ENCODE results near the gene ANKH.
"Not testable (repeated sequence)": the region's sequence is repeated elsewhere in the genome, so short reads cannot be mapped to it uniquely, and the experiment has no call there.

Gene ANKH

DNA sequence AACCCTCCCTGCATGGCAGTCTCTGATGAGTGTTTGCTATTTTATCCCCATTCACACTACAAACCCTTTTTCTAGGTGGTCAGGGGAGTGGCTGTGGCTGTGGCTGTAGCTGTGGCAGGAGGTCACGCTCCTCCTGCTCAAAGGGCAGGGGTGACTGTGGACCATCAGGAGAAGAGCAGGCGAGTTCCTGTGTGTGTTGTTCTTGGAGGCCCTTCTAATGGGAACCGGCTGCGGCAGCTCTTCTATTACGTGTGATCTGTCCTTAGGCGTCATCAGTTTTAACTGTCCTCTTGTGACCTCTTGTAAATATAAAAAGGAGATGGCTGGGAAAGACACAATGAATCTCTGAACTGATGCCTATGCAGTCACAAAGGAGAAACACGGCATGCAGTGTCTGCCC is 65.1 kb downstream of the ANKH start:
- DNase-seq (ENCODE audit: low read depth), result peak; percentile 90
- TF ChIP-seq, protein P1, sequence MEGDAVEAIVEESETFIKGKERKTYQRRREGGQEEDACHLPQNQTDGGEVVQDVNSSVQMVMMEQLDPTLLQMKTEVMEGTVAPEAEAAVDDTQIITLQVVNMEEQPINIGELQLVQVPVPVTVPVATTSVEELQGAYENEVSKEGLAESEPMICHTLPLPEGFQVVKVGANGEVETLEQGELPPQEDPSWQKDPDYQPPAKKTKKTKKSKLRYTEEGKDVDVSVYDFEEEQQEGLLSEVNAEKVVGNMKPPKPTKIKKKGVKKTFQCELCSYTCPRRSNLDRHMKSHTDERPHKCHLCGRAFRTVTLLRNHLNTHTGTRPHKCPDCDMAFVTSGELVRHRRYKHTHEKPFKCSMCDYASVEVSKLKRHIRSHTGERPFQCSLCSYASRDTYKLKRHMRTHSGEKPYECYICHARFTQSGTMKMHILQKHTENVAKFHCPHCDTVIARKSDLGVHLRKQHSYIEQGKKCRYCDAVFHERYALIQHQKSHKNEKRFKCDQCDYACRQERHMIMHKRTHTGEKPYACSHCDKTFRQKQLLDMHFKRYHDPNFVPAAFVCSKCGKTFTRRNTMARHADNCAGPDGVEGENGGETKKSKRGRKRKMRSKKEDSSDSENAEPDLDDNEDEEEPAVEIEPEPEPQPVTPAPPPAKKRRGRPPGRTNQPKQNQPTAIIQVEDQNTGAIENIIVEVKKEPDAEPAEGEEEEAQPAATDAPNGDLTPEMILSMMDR (IDR thresholded peaks at IDR 0.05; ENCODE audit: control insufficient read depth, insufficient read depth, low read depth, low read length, missing control alignments), result no peak
- H3K4me3 ChIP-seq (ENCODE audit: control insufficient read depth, low read depth, low read length), result no peak overlapping the region

DNA sequence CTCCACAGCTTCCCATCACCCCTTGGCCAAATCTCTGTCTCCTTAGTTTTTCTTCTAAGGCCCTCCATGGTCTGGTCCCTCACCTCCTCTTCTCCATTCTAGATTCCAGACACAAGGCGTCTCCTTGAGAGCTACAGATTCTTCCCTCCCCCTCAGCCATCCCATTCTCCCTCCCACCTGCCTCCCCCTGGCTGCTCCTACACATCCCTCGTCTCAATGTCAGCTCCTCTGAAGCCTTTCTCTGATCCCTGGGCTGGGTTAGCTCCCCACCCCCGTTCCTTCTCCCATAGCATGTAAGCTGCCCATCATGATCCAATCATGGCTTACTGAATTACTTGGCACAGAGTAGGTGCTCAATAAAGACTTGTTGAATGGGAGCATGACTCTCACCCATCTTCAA is 69.0 kb downstream of the ANKH start:
- TF ChIP-seq, protein P1 (IDR thresholded peaks at IDR 0.05; ENCODE audit: control insufficient read depth, insufficient read depth, low read depth, low read length, missing control alignments), result no peak
- no peak overlapping the region for H3K4me3 ChIP-seq (ENCODE audit: control insufficient read depth, low read depth, low read length)
- no peak for DNase-seq (ENCODE audit: low read depth)

DNA sequence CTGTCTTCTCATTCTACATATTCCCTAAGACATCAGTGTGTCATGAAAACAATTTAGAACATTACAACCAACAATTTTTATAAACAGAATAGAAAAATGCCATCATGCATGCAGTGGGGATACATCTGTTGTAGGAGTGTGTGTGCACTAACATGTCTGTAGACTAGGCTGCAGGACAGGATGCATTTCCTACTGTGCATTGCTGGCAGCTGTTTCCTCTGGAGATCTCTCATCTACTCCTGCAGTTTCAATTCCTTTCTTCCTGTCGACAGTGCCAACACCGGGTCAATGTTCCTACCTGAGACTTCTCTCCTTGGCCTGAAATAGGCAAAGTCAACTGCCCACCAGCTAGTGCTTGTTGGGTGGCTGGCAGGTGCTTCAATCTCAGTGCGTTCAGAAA is 69.8 kb downstream of the ANKH start:
- TF ChIP-seq, protein P1 (IDR thresholded peaks at IDR 0.05; ENCODE audit: control insufficient read depth, insufficient read depth, low read depth, low read length, missing control alignments), result no peak
- DNase-seq (ENCODE audit: low read depth), result no peak

DNA sequence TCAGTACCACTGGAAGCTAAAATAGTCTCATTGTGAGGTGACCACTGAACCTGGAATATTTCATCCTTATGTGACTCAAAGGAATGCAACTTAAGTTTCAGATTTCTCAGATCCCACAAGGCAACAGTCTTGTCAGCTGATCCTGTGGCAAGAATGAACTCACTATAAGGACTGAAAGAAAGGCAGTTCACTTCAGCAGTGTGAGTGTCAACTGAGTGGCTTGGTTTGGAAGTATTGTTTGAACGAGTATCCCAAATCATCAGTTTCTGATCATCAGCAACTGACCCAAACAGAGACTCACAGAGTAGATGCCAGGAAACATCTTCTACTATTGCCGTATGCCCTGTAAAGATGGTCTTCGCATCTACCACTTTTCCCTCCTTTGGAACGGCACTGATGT is 74.2 kb downstream of the ANKH start:
- not testable (repeated sequence) for H3K4me3 ChIP-seq (ENCODE audit: control insufficient read depth, low read depth, low read length); DNase-seq (ENCODE audit: low read depth)

More for the DNA sequence above, 69.8 kb downstream of the ANKH start:
- no peak overlapping the region for H3K4me3 ChIP-seq (ENCODE audit: control insufficient read depth, low read depth, low read length)

DNA sequence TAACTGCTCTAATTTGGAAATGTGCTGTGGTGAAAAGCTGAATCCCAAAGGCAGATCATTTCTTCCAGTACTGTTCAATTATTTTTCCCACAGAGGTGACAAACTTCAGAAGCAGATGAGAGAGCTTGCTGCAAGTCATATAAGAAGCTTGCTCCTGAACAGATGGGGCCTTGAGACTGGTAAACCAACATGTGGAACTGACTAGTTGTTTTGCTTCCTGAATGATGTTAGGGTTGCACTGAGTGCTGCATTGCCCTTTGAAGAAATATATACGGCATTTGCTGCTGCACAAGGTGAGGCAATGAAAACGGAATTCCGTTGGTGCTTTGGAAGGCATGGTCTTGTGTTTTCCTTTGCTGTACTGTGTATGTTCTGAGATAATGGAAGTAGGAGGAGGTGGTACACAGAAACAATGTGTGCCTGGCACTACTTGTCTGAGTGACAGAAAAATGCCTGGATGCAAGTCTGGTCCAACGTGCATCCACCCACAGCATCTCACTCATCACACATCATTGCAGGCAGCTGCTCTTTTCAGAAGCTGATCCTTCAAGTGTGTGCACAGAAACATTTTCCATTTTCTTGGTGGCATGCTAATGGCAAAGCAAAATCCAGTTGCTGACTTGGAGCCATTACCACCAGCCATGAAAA is 76.9 kb downstream of the ANKH start:
- TF ChIP-seq, protein P1 (IDR thresholded peaks at IDR 0.05; ENCODE audit: control insufficient read depth, insufficient read depth, low read depth, low read length, missing control alignments), result no peak
- DNase-seq (ENCODE audit: low read depth), result no peak
- H3K4me3 ChIP-seq (ENCODE audit: control insufficient read depth, low read depth, low read length), result no peak overlapping the region

DNA sequence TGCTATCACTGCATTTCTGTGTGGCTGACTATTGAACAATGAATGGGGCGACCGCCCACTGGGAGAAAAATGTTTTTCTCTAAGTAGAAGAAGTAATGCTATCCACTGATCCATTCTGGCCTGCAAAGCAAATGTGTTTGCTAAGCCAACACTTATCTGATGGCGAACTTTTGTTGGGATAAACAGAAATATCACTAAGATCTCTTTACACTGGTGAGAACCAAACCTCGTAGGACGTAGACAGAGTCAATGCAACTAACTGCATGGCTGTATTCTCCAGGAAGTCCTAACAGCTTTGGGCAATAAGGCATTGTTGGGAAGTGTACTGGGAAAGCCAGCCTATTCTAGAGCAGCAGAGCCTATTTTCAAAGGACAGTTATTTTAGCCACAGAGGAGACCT is 77.7 kb downstream of the ANKH start:
- TF ChIP-seq, protein P1 (IDR thresholded peaks at IDR 0.05; ENCODE audit: control insufficient read depth, insufficient read depth, low read depth, low read length, missing control alignments), result no peak
- no peak overlapping the region for H3K4me3 ChIP-seq (ENCODE audit: control insufficient read depth, low read depth, low read length)
- DNase-seq (ENCODE audit: low read depth), result no peak

DNA sequence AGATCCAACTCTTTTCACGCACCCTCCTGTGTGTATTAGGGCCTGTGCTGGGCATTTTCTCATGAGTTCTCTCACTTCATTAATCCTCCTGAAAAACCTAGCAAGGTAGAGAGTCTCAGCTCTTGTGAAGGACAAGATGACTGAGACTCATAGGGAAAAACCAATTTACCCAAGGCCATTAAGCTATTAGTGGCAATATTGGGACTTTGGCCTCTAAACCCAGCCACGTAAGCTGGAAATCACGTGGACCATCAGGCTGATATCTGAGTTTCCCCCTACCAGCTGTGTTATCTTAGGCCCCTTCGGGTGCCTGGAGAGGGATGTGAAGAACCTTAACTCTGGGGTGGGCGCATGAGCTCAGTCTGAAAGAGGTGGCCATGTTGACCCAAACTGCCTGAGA is 80.7 kb downstream of the ANKH start:
- TF ChIP-seq, protein P1 (IDR thresholded peaks at IDR 0.05; ENCODE audit: control insufficient read depth, insufficient read depth, low read depth, low read length, missing control alignments), result no peak
- no peak for DNase-seq (ENCODE audit: low read depth)
- H3K4me3 ChIP-seq (ENCODE audit: control insufficient read depth, low read depth, low read length), result no peak overlapping the region
